Renal cortical epithelial cell (primary cell): ENCODE data around the gene MAP4K4. TPM values are rescaled to one million over a fixed set of nuclear protein-coding genes. Genes with fewer than 3 reads are reported as not detected.

Experiments
- DNase-seq: peaks from one replicate; pipeline ENCODE4 v3.0.0-alpha.2; 2011; ENCODE audit warnings: low read depth
- total RNA-seq: library from RNA; depleted of rRNA; stranded (reverse); fragments of >200 nt; gene quantifications from 2 replicates; pipeline ENCODE4 v1.2.3, GENCODE V29; 2014

Gene MAP4K4
- total RNA-seq, 1 donor from 2014 or later, result 120 TPM

DNA sequence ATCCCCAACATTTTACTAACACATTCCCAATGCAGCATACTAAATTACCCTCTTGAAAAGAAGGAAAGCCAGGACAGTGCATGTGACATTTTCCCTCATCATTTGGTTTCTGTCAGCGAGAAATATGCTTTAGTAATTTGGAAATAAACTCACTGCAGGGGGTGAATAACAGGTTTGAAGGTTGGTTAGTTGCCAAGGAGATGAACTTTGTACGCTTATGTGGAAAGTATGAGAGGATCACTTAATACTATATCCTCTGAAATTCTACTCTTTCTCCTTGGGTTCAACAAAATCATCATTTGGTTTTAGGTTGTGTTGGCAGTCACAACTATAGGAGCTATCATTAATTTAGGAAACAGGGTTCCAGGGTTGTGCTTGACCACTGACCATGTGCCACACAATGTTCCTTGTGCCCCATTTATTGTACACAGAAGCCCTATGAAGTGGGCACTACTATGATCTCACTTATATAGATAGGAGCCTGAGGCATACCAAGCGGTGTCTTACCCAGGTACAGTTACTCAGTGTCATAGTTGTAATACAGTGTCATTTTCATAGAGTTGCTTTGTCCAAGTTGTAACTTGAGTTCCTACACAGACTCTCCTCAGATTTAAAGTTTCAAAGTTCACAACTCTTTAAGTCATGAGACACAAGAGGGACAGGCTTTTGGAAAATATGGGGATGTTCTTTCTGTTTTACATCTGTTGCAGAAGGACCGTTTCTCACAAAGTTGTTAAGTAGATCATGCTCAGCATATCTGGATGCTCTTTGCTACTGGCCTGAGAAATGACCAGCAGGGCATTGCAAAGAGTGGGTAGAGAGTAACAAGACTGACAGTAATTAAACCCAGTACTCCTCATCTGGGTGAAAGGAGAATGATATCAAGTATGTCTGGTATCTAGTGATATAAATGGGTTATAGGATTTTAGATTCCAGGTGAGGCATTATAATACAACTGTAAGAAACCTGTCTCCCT lies 91.8 kb downstream of the MAP4K4 start:
- DNase-seq, result peak; percentile 51

DNA sequence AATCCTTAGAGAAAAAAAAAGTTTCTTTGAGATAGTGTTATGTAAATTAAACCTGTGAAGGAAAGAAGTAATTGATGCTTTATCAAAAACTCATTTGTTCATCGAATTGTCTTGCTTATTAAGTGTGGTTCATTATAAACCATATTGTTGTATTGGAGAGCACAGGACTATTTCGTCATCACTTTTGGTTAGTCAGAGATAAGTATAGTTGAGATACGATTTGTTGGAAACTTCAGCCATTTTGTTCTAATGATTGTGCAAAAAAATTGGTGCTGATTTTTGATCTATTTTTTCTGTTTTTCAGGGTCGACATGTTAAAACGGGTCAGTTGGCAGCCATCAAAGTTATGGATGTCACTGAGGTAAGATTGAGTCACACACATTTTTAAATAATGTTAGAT lies 92.9 kb downstream of the MAP4K4 start:
- DNase-seq, result no peak

DNA sequence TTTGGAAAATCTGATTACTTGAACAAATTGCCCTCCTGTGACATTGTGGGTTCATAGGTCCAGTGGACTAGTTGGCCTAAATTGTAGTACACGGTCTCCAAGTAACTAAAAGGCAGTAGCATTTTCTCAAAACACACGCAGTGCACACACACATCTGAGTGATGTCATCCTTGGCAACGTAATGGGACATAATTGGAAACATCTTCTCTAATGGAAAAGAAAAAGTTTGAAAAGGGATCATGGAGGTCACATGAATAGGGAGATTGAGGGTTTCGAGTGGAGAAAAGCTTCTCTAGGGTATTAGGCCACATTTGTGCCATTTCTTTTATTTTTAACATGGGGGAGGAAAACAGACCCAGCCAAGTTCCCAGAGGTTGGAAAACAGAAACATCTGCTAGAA lies 93.3 kb downstream of the MAP4K4 start:
- no peak for DNase-seq

DNA sequence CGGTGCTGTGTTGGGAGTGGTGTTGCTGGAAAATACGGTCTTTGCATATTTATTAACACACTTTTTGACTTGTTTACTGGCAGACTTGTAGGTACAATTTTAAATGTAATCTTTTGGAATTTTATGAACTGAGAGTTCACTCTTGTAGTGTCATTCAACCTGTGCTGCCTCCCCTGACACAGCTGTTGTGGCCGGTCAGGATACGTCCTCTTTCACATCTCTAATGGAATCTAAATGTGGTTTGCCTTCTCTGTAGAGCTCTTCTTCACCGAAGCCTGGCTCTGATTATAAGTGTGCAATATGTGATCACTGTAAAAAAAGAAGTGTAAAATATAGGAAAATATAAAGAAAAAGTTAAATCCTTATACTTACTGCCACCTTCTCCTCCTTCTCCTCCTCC lies 94.7 kb downstream of the MAP4K4 start:
- DNase-seq, result no peak

DNA sequence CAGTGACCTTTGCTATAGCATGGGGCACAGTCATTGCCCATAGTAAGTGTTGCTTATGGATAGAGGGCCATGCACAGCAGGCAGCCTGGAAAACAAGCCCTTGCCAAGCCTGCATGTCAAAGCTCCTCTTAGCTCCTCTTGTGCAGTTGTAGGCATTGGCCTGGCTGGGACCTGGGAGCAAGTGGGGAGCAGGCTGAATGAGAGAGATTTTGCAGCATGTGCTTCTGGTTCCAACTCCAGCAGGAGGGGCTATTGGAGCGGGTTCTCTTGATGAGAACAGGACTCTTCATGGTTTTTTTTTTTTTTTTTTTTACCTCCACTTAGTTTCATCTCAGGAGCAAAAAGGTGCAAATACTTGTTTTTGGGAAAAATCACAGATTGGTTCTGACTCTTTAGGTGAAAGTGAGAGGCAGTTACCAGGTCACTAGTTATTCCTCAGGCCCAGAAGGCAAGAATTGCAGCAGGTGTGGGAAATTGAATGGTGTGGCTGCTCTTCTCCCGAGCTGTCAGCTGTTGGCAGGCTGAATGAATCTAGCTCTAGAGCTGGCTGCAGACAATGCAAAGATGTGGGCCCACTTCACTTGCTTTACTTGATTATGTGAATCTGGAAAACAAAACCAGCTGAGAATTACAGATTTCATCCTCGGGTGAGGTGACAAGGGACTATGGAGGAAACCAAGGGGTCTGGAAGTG lies 95.9 kb downstream of the MAP4K4 start:
- DNase-seq, result no peak

DNA sequence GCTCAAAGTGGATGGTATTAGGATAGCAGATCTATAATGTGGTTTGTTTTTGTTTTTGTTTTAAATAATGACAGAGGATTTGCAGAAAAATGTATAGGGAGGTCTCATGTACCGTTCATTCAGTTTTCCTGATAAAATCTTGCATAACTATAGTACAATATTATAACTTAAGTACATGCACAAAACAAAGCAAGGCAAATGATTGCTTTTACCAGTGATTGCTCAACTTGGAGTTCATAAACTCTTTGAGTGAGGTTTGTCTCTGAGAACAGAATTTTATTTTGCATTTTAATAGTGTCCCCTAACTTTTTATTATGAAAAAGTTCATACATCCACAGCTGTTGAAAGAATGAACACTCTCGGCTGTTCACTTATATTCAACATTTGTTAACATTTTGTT lies 96.6 kb downstream of the MAP4K4 start:
- no peak for DNase-seq

DNA sequence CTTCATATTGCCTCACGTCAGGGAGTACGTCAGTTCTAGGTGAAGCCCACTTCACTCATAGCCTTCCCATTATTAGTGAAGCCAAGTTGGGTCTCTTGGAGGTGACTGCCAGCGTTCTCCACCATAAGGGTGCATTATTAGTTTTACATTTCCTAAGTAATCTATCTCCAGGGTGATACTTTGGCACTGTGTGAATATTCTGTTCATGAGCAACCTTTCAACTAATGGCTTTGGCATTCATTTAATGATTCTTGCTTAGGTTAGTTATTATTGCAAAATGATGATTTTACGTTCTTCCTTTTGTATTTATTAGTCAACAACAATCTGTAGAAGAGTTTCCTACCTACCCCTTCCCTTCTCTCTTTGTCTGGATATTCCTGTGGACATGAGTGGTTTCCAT lies 97.5 kb downstream of the MAP4K4 start:
- DNase-seq, result no peak

DNA sequence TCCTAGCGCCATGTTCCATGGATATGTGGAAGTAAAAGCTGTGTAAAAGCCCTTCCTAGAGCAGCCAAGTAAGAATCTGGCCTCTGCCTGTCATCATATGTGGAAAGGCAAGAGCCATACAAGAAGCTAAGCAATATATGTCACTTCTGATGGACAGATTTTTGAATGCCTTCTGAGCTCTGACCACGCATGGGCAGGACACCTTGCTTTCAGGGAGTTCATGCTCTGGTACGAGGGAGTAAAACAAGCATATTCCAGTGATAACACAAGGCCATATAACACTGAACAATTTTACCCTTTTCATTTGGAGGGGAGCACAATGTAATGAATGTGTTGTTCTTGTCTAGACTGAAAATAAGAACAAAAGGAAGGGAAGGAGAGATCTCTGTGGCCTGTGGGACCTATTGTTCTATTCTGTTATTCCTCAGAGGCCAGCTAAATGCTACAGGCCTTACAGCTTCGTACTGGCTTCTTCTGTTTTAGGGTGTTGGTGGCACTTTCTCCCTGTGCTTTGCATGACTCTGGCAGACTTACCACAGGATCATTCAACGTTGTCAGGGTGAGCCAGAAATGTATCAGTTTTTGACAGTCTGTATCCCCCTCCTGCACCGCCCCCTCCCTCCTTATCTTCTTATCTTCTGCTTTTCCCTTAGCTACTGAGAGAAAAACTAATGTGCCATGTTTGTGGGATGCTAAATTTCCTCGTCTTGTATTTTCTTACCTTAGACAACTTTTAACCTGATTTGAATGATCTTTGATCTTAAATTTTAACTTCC lies 99.5 kb downstream of the MAP4K4 start:
- DNase-seq, result no peak

DNA sequence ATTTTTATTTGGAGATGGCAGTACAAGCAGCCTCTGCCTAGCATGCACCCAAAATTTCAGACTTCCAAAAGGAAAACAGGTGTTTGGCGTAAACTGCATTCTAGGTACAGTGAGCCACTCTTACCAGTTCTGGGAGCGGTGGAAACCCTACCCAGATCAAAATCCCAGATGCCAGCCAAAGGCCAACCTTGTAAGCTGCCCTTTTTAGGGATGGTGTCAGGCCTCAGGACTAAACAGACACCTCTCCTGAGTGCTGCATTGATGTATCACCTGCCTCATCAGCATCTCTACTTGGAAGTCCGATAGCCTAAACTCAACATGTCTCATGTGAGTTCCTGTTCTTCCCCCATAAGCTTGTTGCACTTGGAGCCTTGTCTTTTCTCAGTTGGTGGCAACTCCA lies 104.0 kb downstream of the MAP4K4 start:
- DNase-seq, result no peak

DNA sequence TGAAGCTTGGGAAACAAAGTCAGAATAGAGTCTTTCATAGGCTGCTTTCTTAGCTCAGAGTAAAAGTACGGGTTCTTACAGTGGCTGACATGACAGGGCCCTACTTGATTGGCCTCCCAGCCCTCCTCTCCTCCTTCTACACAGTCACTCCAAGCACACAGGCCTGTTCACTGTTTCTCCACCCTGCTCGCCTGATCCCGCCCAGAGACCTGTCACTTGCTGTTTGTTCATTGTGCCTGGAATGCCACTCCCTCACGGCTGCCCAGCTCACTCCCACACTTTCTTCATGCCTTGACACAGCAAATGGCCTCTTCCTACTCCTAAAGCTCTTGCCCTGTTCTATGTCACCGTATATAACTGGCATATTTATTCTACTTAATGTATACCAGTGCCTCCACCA lies 104.8 kb downstream of the MAP4K4 start:
- peak; percentile 36 for DNase-seq

DNA sequence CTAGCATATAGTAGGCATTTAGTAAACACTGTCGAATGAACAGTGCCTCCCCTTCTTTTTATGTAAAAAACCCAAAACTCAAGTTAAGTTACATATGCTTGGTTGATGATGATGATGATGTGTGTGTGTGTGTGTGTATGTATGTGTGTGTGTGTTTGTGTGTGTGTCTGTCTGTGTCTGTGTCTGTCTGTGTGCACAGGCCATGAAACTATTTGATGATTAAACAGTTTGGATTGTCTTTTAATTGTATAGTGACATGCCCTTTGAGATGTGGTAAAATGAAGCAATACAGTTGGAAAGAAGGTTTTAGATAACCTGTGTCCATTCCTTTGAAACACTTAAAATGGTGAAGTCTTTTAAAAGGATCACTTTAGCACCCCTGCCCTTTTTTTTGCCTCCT lies 105.6 kb downstream of the MAP4K4 start:
- peak; percentile 93 for DNase-seq

DNA sequence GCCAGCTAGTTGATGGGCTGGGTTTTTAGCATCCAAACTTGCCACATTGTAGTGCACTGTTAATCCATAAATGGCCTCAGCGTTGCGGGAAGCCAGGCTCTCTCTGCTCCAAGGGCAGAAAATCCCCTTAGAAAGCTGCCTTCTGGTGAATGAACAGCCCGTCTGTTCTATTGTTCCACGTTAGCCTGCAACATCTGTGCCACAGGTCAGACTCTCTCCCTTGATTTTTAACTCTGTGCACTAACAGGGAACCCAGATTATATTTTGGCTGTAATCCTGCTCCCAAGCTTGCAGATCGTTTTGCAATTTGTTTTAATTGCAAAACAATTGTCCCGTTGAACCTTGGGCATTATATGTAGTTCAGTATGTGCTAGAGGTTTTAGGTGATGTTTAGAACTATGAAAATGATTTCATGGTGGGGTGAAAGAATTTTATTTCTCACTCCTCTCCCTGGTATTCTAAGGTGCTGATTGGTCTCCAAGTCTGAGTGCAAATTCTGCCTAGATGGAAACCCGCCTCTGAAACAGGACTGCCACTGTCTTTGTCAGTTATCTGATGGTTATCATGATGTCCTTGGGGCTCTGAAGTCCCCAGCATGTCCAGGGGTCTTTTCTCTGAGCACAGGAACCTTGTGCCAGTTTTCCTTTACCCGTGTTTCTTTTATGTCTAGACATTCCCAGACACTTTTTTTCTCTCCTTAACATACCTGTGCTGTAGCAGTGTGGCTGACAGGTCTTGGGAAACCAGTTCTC lies 106.6 kb downstream of the MAP4K4 start:
- DNase-seq, result peak; percentile 59

DNA sequence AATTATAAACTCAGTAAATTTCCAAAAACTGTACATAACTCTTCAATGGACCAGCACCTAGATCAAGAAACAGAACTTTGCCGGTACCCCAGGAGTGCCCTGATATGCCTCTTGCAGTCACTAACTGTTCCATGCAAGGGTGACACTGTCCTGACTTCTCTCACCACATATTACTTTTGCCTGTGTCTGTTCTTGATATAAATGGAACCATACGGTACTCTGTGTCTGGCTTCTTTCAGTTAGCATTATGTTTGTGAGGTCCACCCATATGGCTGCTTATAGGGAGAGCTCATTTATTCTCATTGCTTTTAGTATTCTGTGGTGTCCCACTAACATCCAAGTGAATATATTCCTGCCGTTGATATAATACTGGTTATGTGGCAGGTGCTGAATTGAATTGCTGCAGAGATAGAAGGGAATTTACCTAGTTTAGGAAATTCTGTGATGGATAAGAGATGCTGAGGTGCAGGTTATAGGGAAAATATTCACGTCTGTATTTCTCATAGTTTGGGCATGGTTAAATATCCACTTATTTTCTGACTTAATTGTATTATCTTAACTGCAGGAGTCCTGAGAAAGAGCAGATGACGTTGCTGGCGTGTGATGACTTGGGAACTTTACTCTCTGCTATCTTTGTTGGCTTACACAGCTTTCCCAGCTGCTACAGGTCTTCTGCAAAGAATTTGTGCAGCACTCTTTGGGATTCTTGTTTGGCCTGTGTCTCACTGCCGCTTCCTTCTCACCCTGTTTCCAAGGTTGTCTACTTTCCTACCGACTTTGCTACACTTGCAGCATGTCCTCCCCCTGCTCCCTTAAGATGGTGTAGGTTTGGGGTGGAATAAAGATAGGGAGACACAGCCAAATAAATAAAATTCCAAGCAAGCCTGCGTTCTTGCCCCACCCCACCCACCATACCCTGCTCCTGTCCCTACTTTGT lies 107.9 kb downstream of the MAP4K4 start:
- no peak for DNase-seq

DNA sequence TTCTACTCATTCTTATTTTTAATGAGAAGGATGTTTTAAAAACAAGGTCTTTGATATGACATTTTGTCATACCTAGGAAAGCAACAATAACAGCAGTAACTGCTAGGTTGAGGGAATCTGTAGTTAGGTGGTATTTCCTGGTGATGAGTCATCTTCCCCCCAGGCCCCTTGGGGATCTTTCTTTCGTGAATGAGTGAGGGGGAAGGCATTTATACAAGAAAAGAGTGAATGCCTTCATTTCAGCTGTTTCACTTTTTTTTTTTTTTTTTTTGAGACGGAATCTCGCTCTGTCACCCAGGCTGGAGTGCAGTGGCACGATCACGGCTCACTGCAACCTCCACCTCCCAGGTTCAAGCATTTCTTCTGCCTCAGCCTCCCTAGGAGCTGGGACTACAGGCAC lies 108.6 kb downstream of the MAP4K4 start:
- DNase-seq, result peak; percentile 84

DNA sequence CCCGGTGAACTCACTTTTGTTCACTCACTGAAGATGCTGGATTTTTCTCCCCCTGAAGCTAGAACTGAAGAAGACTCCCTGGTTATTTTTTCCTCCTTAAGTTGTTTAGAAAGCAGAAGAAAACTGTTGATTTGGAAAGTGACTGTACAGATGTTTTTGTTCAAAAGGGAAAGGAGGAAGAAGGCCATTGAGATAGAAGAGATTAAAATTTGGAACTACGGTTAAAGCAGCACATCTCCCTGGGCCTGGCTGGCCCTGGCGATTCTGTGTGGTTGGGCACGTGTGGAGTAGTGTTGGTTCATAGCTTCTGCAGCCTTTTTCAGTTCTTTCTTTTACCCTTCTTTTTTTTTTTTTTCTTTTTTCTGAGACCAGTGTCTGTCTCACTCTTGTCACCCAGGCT lies 109.2 kb downstream of the MAP4K4 start:
- no peak for DNase-seq

DNA sequence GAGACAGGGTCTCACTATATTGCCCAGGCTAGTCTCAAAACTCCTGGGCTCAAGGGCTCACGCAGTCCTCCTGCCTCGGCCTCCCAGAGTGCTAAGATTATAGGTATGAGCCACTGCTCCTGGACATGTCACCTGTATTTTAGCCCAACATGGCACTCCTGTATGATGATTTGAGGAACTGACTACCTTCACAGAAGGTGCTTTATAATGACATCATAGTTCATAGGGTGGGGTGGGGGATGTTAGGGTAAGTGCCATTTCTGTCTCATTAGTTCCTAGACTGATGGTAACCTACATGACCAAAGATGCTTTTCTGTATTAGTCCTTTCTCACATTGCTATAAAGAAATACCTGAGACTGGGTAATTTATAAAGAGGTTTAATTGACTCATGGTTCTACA lies 109.7 kb downstream of the MAP4K4 start:
- DNase-seq, result no peak

DNA sequence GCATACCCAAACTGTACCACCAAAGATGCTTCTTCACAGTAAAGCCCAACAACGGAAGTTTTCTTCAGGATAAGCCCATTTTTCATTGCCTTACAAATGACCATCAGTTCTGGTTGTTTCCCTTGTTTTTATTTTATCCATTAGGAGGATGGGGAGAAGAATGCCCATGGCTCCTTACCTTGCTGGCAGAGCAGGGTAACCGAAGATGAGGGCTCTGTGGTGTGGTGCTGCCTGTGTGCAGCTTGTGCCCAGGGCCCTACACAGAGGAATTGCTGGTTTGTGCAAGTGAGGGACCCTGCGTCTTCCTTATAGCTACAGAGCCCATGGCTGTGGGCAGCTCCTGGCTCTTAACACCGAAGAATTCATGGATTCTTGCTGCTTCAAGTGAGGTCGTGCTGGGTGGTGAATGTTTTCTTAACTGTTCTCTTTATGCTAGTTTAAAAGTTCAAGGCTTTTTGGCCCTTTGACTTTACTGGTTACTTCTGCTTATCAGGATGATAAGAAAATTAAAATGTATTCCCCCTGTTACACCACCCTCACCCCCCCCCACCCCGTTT lies 110.6 kb downstream of the MAP4K4 start:
- DNase-seq, result no peak

DNA sequence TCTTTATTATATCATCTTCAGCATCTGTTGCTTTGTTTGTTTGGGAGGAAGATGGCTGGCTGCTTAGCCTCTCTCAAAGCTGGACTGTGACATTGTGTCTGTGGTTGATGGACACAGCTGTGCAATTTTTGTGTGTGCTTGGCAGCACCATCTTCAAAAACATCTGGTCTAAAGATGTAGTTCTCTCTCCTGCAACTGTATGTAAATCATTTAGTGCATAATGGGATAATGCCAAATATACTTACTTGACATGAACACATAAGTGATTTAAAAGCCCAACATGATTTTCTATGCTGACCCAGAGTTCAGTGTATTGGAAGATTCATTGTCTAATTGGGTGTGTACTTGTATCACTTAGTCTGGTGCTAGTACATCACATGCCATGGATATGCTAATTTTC lies 112.2 kb downstream of the MAP4K4 start:
- DNase-seq, result no peak

DNA sequence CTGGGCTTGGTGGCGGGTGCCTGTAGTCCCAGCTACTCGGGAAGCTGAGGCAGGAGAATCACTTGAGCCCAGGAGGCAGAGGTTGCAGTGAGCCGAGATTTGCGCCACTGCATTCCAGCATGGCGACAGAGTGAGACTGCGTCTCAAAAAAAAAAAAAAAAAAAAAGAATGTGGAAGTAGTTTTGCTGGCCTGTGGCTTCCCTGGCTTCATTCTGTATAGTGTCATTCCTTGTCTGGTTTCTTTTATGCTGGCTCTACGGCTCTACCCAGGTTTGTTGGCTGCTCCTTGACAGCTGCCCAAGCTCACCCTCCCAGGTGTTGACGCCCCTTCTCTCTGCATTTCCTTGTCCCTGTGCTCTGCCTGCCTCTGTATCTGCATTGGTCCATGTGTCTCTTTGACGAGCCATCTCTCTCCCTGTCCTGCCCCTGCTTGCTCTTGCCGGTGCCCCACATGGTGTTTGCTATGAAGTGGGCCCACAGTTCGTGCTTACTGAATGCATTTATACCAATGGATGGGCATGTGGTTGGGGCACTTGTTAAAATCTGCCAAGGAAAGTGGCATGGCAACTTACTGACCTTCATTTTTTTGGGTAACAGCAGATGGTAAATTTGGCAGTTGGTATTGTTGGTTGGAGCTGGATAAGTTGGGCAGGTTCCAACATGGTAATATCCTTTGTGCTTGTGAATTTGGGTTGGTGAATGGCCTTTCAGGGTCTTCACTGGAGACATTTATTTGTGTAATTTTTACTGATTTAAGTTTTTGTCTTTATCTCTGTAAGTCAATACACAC lies 113.9 kb downstream of the MAP4K4 start:
- no peak for DNase-seq
